IPS DF 6.9 (cell line): ENCODE results near the gene DNAJC9.
A peak's percentile ranks its signal among the peaks of the same experiment; 100 is the strongest.
"Not testable (repeated sequence)": the region's sequence is repeated elsewhere in the genome, so short reads cannot be mapped to it uniquely, and the experiment has no call there.

Experiments used
- DNase-seq: peaks from one replicate; pipeline ENCODE4 v3.0.0-alpha.2; 2013; ENCODE audit warnings: low read depth, low spot score
- H3K27ac ChIP-seq: one replicate; pipeline ENCODE4 v1.5.1; 2013; ENCODE audit warnings: low read length, control low read depth
- H3K27me3 ChIP-seq: 2 replicates; pipeline ENCODE4 v1.6.1; 2013; ENCODE audit warnings: mild to moderate bottlenecking, low read length; ENCODE audit not compliant: control insufficient read depth, insufficient read depth
- H3K36me3 ChIP-seq: 2 replicates; pipeline ENCODE4 v1.6.1; 2013; ENCODE audit warnings: low read length; ENCODE audit not compliant: control insufficient read depth, insufficient read depth
- H3K4me1 ChIP-seq: 2 replicates; pipeline ENCODE4 v1.6.1; 2013; ENCODE audit warnings: low read length; ENCODE audit not compliant: control insufficient read depth, insufficient read depth
- H3K4me3 ChIP-seq: 2 replicates; pipeline ENCODE4 v1.5.1; 2013; ENCODE audit warnings: mild to moderate bottlenecking, low read length
- H3K9me3 ChIP-seq: 2 replicates; pipeline ENCODE4 v1.6.1; 2013; ENCODE audit warnings: low read length, inconsistent platforms; ENCODE audit not compliant: control insufficient read depth, insufficient read depth
- WGBS: extraction: QIAGEN DNeasy Blood & Tissue Kit; methylation state at CpG from one replicate; pipeline ENCODE4 v1.1.7; 2013; ENCODE audit warnings: mixed read lengths, missing lambda C conversion rate; ENCODE audit not compliant: insufficient read length, insufficient coverage; 5-methylcytosine and 5-hydroxymethylcytosine counted together

Gene DNAJC9

GRCh38 chr10:73258612-73259011 lies 11.6 kb upstream of the DNAJC9 start:
- not testable (repeated sequence) for H3K4me1 ChIP-seq, H3K27ac ChIP-seq, H3K27me3 ChIP-seq, H3K4me3 ChIP-seq, H3K36me3 ChIP-seq, DNase-seq, H3K9me3 ChIP-seq
- no CpG with 5 or more reads among the region's 10 CpGs for WGBS

GRCh38 chr10:73253225-73253555 lies 6.1 kb upstream of the DNAJC9 start:
- Histone ChIP-seq H3K27me3 (no peaks in the 10 kb centered on the region), H3K9me3 (no peaks in the 10 kb centered on the region), H3K4me1 (no peaks in the 10 kb centered on the region), H3K27ac (no peak overlapping the region), H3K4me3 (peak overlapping the region; percentile 48; the same call in 1 of the 2 replicates), H3K36me3 (no peaks in the 10 kb centered on the region)
- no peak for DNase-seq
- no CpG with 5 or more reads among the region's 4 CpGs for WGBS

- H3K9me3 ChIP-seq: no peaks in the 10 kb centered on the region
- no peak within 1 kb of the TSS for H3K27ac ChIP-seq
- no peaks in the 10 kb centered on the region for H3K4me1 ChIP-seq
- H3K4me3 ChIP-seq: peak within 1 kb of the TSS; percentile 48
- H3K36me3 ChIP-seq: no peaks in the 10 kb centered on the region
- peak; percentile 90 for DNase-seq
- no peaks in the 10 kb centered on the region for H3K27me3 ChIP-seq
- WGBS: no CpG with 5 or more reads among the region's 51 CpGs
Measured at GRCh38 chr10:73252445-73253224, 5.6 kb upstream of the DNAJC9 start, which contains the start of gene MRPS16. Gene MRPS16 (minus strand): TSS chr10:73252644. CDS start chr10:73252482, 162 bp downstream.

- no peak overlapping the region for H3K27ac ChIP-seq
- no peaks in the 10 kb centered on the region for H3K9me3 ChIP-seq
- peak overlapping the region; percentile 48; the same call in 1 of the 2 replicates for H3K4me3 ChIP-seq
- H3K36me3 ChIP-seq: no peaks in the 10 kb centered on the region
- WGBS: no CpG with 5 or more reads among the region's 23 CpGs
- no peak for DNase-seq
- no peaks in the 10 kb centered on the region for H3K4me1 ChIP-seq
- H3K27me3 ChIP-seq: no peaks in the 10 kb centered on the region
Measured at GRCh38 chr10:73251683-73252444, 4.8 kb upstream of the DNAJC9 start.

GRCh38 chr10:73248259-73248724 lies 1.2 kb upstream of the DNAJC9 start:
- H3K9me3 ChIP-seq: no peaks in the 10 kb centered on the region
- no peak overlapping the region for H3K4me3 ChIP-seq
- no CpG with 5 or more reads among the region's 5 CpGs for WGBS
- H3K27me3 ChIP-seq: no peaks in the 10 kb centered on the region
- peaks cover 10% of the 10 kb centered on the region; the same call in 1 of the 2 replicates for H3K36me3 ChIP-seq
- no peak overlapping the region for H3K27ac ChIP-seq
- peaks cover 2% of the 10 kb centered on the region; the same call in 1 of the 2 replicates for H3K4me1 ChIP-seq
- DNase-seq: no peak

GRCh38 chr10:73247509-73248258 lies 629 bp upstream of the DNAJC9 start:
- H3K4me3 ChIP-seq: peak overlapping the region; percentile 81; the same call in 1 of the 2 replicates
- no peak overlapping the region for H3K27ac ChIP-seq
- DNase-seq: no peak
- H3K36me3 ChIP-seq: peaks cover 10% of the 10 kb centered on the region; the same call in 1 of the 2 replicates
- H3K27me3 ChIP-seq: no peaks in the 10 kb centered on the region
- H3K9me3 ChIP-seq: no peaks in the 10 kb centered on the region
- H3K4me1 ChIP-seq: peaks cover 2% of the 10 kb centered on the region; the same call in 1 of the 2 replicates
- WGBS: no CpG with 5 or more reads among the region's 4 CpGs

GRCh38 chr10:73246322-73246645 lies 771 bp downstream of the DNAJC9 start:
- Histone ChIP-seq H3K9me3 (no peaks in the 10 kb centered on the region), H3K27ac (no peak overlapping the region), H3K36me3 (peaks cover 12% of the 10 kb centered on the region; the same call in 1 of the 2 replicates), H3K4me1 (peaks cover 2% of the 10 kb centered on the region; the same call in 1 of the 2 replicates), H3K4me3 (peak overlapping the region; percentile 81; the same call in 1 of the 2 replicates), H3K27me3 (no peaks in the 10 kb centered on the region)
- no peak for DNase-seq
- no CpG with 5 or more reads among the region's 8 CpGs for WGBS

GRCh38 chr10:73244866-73245477 lies 2.1 kb downstream of the DNAJC9 start:
- Histone ChIP-seq H3K27me3 (no peaks in the 10 kb centered on the region), H3K9me3 (no peaks in the 10 kb centered on the region), H3K27ac (no peak overlapping the region), H3K4me3 (no peak overlapping the region), H3K4me1 (peaks cover 2% of the 10 kb centered on the region; the same call in 1 of the 2 replicates), H3K36me3 (peaks cover 21% of the 10 kb centered on the region; the same call in 1 of the 2 replicates)
- DNase-seq: no peak
- WGBS: no CpG with 5 or more reads among the region's 8 CpGs

GRCh38 chr10:73239908-73240307 lies 7.1 kb downstream of the DNAJC9 start:
- Histone ChIP-seq H3K27ac (no peak overlapping the region), H3K9me3 (no peaks in the 10 kb centered on the region), H3K36me3 (peaks cover 29% of the 10 kb centered on the region; the same call in 1 of the 2 replicates), H3K4me3 (no peak overlapping the region), H3K27me3 (no peaks in the 10 kb centered on the region), H3K4me1 (no peaks in the 10 kb centered on the region)
- no peak for DNase-seq
- no CpG with 5 or more reads among the region's 2 CpGs for WGBS
